AG04450 (cell line): ENCODE measurements around the gene CREG1. TPM values are rescaled to one million over a fixed set of nuclear protein-coding genes. Genes with fewer than 3 reads are reported as not detected.

Experiments
- CTCF ChIA-PET: fragments of 300-600, 350-600 bp; formaldehyde crosslinking; extraction: SDS; loops from one replicate; lab custom pipeline; 2022; ENCODE audit warnings: antibody characterized with exemption, inconsistent platforms; lab: Charles Lee
- POLR2A ChIA-PET: fragments of 350-600 bp; formaldehyde crosslinking; extraction: SDS; loops from one replicate; lab custom pipeline; 2021; ENCODE audit warnings: antibody characterized with exemption, inconsistent platforms; lab: Yijun Ruan, JAX
- DNase-seq: peaks from one replicate; pipeline ENCODE4 v3.0.0-alpha.2; 2011; ENCODE audit warnings: low read depth, low spot score
- H3K27ac ChIP-seq: one replicate; pipeline ENCODE4 v1.5.1; 2012; ENCODE audit warnings: low read depth, low read length, control low read depth
- H3K27me3 ChIP-seq: one replicate; pipeline ENCODE4 v1.6.0; 2012; ENCODE audit warnings: low read length; ENCODE audit not compliant: control insufficient read depth, insufficient read depth
- H3K4me3 ChIP-seq: 2 replicates; pipeline ENCODE4 v1.5.1; 2011; ENCODE audit warnings: mild to moderate bottlenecking, low read depth, low read length, control low read depth
- H3K9me3 ChIP-seq: 2 replicates; pipeline ENCODE4 v1.5.1; 2012; ENCODE audit warnings: low read length; ENCODE audit not compliant: control insufficient read depth, insufficient read depth
- CTCF ChIP-seq: IDR thresholded peaks from 2 replicates; pipeline ENCODE4 v1.5.1; 2011; ENCODE audit warnings: low read depth, low read length, control low read depth, inconsistent platforms
- polyA plus RNA-seq: library from polyadenylated mRNA; depleted of rRNA; stranded (reverse); fragments of >200 nt; gene quantifications from 2 replicates; pipeline ENCODE4 v1.2.3, GENCODE V29; 2011

The CREG1 gene
- polyA plus RNA-seq, 1 experiment, result 31.2 TPM

DNA sequence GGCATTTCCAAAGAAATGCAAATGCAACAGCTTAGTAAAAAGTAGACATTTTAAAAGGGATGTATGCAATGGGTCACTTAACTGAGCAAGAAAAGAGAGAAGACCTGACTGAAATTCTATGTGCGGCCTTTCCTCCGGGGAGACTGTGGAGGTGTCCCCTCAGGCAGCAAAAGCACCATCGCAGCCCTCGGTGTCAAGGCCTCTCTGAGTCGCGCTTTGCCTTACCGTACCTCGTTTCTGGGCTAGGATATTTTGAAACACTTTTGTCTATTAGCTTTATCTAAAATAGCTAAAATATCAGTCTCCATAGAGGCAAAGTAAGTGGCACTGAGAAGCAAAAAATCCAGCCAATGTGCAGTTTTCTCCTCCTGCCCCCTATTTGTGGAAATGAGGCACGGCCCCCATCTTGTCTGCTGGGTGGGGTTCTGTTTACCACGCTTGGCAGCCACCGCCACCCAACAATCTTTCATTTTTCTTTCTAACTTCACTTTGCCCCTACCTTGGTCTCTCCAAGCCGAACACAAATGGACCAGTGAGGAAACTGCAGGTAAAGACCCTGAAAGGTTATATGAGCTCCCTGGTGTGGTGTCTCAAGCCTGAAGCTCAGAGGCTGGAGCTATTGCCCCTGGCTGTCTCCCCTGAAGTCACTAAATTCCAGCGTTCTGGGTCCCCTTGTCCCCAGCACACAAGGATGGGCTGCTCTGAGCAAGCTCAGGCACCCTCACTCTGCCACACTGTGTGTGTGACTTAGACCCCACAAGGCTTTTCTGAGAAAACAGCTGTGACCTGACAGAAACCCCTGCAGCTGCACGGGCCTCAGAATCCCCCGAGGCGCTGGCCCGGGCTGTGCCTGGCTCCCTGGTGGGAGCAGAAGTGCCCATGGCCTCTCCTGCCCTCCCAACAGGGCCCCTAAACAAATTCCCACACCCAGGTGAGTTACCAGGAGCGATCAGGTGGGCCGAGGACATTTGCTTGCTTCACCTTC, 36.9 kb downstream of the CREG1 start:
- H3K4me3 ChIP-seq, result no peak overlapping the region
- CTCF ChIA-PET, result interaction anchor here (1.3 to 2.3 kb wide), 3 partner anchors 25 to 606 kb away, joined by 3 to 8 read pairs (median 4); no protein-coding TSS in a partner anchor
- POLR2A ChIA-PET, result interaction anchor here (0.7 kb wide), 1 partner anchor 171 kb away, joined by 3 read pairs; no protein-coding TSS in a partner anchor

GRCh38 chr1:167515893-167516321, 37.7 kb downstream of the CREG1 start:
- ChIA-PET CTCF (interaction anchor here (1.3 to 2.3 kb wide), 3 partner anchors 25 to 606 kb away, joined by 3 to 8 read pairs (median 4); no protein-coding TSS in a partner anchor), POLR2A (no interaction called here)
- H3K27me3 ChIP-seq, result peaks cover 6% of the 10 kb centered on the region
- DNase-seq, result no peak
- H3K27ac ChIP-seq, result no peak overlapping the region
- no peaks in the 10 kb centered on the region for H3K9me3 ChIP-seq
- no peak for TF ChIP-seq CTCF
- H3K4me3 ChIP-seq, result no peak overlapping the region

More for the DNA sequence above, 36.9 kb downstream of the CREG1 start:
- peaks cover 3% of the 10 kb centered on the region for H3K27me3 ChIP-seq
- no peak overlapping the region for H3K27ac ChIP-seq
- no peak for TF ChIP-seq CTCF
- DNase-seq, result no peak
- H3K9me3 ChIP-seq, result no peaks in the 10 kb centered on the region

DNA sequence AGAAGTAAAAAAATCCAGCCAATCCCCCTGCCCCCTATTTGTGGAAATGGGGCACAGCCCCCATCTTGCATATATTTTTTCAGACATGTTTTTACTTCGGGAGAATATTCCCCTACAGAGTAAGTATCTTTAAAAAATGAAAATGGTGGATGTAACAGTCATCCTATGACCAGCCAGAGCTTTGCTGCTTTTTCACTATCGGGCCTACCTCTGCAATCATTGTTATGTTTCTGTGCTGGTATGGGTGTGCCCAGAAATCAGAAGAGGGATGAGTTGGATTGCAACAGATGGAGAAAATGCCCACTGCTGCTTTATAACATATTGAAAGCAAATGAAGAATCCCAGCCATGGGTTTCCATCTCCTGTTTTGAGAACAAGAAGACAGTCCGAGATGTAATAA, 38.1 kb downstream of the CREG1 start:
- Histone ChIP-seq H3K4me3 (no peak overlapping the region), H3K27me3 (peaks cover 6% of the 10 kb centered on the region), H3K9me3 (no peaks in the 10 kb centered on the region), H3K27ac (no peak overlapping the region)
- DNase-seq, result no peak
- TF ChIP-seq CTCF, result no peak
- CTCF ChIA-PET, result interaction anchor here (0.7 to 2.3 kb wide), 3 partner anchors 26 to 605 kb away, joined by 3 to 8 read pairs (median 3); no protein-coding TSS in a partner anchor
- POLR2A ChIA-PET, result no interaction called here

DNA sequence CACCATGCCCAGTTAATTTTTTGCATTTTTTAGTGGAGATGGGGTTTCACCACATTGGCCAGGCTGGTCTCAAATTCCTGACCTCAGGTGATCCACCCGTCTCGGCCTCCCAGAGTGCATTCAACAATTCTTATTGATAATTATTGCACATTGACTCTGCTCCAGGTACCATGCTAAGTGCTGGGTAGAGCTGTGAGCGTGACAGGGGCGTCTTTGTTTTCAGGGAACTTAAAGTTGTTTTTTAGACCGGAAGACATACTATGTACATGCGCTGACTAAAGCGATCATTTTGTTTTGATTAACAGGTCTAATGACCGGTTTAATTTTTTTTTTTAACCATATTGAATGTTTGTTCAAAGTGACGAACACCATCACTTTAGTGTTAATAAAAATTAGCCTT, 39.3 kb downstream of the CREG1 start:
- ChIA-PET CTCF (interaction anchor here (2.3 kb wide), 1 partner anchor 27 kb away, joined by 8 read pairs; no protein-coding TSS in a partner anchor), POLR2A (no interaction called here)
- DNase-seq, result no peak
- H3K9me3 ChIP-seq, result no peaks in the 10 kb centered on the region
- H3K27ac ChIP-seq, result no peak overlapping the region
- peaks cover 6% of the 10 kb centered on the region for H3K27me3 ChIP-seq
- H3K4me3 ChIP-seq, result no peak overlapping the region
- TF ChIP-seq CTCF, result no peak
